D721Med (cell line): Measurements from ENCODE around the gene ZNF107.
"Not testable (repeated sequence)": the region's sequence is repeated elsewhere in the genome, so short reads cannot be mapped to it uniquely, and the experiment has no call there.

Experiments used
- DNase-seq: peaks from one replicate; pipeline ENCODE4 v3.0.0; 2011; ENCODE audit warnings: low spot score; ENCODE audit not compliant: insufficient read length
- FAIRE-seq: peaks from 2 replicates; lab custom pipeline; 2011; peaks lifted over from hg19 to GRCh38; lab: Jason Lieb, UNC
- TF ChIP-seq, protein P1 (sequence below): IDR thresholded peaks from 2 replicates; pipeline ENCODE4 v1.5.1; 2012; ENCODE audit warnings: mild to moderate bottlenecking, control low read depth; ENCODE audit not compliant: insufficient read depth; ENCODE audit errors: missing control alignments

Gene ZNF107

DNA sequence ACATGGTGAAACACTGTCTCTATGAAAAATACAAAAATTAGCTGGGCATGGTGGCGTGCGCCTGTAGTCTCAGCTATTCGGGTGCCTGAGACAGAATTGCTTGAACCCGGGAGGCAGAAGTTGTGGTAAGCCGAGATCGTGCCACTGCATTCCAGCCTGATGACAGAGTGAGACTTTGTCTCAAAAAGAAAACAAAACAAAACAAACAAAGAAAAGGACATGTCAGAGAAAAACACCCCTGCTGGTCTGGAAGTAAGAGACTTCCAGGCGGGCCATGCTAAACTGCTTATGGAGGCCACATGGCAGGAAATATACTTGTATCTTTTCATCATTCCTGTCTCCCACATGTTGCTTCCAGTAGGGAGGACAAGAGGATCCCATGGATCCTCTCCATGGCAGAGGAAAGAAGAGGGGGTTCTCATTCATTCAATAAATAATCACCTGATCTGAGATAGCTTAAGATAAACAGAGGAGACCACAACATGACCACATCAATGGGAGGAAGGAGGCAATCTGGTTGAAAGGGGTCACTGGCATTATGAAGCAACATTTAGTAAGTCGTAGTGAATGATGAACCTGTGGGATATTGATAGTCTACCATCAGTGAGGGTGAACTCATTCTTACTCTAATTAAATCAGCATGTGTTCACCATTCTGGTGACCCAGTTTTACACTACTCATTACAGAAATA lies 67.8 kb downstream of the ZNF107 start:
- no peak for FAIRE-seq
- TF ChIP-seq, protein P1, sequence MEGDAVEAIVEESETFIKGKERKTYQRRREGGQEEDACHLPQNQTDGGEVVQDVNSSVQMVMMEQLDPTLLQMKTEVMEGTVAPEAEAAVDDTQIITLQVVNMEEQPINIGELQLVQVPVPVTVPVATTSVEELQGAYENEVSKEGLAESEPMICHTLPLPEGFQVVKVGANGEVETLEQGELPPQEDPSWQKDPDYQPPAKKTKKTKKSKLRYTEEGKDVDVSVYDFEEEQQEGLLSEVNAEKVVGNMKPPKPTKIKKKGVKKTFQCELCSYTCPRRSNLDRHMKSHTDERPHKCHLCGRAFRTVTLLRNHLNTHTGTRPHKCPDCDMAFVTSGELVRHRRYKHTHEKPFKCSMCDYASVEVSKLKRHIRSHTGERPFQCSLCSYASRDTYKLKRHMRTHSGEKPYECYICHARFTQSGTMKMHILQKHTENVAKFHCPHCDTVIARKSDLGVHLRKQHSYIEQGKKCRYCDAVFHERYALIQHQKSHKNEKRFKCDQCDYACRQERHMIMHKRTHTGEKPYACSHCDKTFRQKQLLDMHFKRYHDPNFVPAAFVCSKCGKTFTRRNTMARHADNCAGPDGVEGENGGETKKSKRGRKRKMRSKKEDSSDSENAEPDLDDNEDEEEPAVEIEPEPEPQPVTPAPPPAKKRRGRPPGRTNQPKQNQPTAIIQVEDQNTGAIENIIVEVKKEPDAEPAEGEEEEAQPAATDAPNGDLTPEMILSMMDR: no peak
- DNase-seq: no peak

DNA sequence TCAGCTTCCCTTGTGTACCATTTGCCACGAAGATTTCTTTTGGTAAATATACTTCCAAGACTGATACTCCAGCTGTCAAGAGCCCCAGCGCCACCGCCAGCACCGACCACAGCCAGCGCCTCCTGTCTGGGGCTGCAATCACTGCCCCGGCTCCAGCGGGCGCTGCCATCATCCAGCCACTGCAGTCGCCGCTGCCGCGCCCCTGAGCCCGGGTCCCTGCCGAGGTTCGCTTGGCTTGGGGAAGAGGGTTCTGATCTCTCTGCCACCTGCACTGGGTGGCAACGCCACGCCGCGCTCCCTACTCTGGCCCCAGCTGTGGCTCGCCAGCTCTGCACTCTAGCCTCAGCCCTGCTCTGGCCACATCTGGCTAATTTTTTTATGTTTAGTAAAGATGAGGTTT lies 70.6 kb downstream of the ZNF107 start:
- no peak for DNase-seq
- TF ChIP-seq, protein P1: no peak
- no peak for FAIRE-seq

DNA sequence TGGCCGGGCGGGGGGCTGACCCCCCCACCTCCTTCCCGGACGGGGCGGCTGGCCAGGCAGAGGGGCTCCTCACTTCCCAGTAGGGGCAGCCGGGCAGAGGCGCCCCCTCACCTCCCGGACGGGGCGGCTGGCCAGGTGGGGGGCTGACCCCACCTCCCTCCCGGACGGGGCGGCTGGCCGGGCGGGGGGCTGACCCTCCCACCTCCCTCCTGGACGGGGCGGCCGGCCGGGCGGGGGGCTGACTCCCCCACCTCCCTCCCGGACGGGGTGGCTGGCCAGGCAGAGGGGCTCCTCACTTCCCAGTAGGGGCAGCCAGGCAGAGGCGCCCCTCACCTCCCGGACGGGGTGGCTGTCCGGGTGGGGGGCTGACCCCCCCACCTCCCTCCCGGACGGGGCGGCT lies 72.5 kb downstream of the ZNF107 start:
- not testable (repeated sequence) for FAIRE-seq

DNA sequence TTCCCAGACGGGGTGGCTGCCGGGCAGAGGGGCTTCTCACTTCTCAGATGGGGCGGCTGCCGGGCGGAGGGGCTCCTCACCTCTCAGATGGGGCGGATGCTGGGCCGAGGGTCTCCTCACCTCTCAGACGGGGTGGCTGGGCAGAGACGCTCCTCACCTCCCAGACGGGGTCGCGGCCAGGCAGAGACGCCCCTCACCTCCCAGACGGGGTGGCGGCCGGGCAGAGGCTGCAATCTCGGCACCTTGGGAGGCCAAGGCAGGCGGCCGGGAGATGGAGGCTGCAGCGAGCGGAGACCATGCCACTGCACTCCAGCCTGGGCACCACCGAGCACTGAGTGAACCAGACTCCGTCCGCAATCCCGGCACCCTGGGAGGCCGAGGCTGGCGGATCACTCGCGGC lies 73.0 kb downstream of the ZNF107 start:
- not testable (repeated sequence) for FAIRE-seq, DNase-seq

More for the DNA sequence above, 72.5 kb downstream of the ZNF107 start:
- DNase-seq: not testable (repeated sequence)

DNA sequence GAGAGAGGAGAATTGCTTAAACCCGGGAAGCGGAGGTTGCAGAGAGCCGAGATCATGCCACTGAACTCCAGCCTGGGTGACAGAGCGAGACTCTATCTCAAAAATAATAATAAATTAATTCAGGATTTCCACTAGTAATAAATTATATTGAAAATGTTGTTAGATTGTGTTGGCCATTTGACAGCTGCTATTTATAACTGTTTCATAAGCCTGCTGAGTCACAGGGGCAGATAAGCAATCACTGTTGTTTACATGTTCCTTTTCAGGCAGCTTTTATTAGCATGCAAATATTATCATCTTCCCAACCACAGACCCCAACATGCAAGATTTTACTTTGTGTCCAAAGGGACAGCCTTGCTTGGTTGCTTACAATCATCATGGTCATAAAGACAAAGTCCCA lies 78.7 kb downstream of the ZNF107 start:
- no peak for DNase-seq
- no peak for FAIRE-seq
- TF ChIP-seq, protein P1: no peak

DNA sequence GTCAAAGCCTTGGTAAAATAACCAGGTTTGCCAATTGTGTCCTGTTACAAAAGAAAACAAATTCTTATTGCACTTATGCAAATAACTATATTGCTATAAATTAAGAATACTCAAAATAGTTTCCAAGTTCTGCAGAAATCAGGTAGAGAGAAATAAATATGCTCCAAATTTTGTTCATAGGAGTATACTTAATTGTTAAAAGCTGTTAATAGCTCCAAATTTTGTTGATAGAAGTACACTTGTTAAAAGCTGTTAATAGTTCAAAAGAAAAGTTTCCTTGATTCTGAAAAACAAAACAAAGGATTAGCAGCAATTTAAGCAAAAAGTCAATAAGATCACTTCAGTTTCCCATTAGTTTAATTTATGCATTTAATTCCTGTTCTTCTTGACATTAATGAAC lies 81.9 kb downstream of the ZNF107 start:
- TF ChIP-seq, protein P1: no peak
- FAIRE-seq (no peak), DNase-seq (no peak)

DNA sequence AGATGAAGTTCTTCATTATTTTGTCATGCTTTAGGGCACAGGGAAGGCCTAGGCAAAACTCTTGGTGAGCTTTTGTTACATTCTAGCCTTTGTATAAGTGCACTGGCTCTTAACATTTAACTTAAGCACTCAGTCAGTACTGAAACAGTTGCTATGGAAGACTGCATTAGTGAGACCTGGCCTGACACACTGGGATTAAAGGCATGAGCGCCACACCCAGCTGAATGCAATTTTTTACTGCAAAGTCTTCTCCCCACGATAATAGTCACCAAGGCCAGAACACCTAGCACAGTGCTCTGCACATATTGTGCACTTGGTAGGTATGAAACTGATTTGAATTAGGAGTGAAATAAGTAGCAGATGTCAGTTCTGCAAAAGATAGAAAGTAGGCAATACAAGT lies 87.1 kb downstream of the ZNF107 start:
- TF ChIP-seq, protein P1: no peak
- no peak for DNase-seq
- FAIRE-seq: no peak

DNA sequence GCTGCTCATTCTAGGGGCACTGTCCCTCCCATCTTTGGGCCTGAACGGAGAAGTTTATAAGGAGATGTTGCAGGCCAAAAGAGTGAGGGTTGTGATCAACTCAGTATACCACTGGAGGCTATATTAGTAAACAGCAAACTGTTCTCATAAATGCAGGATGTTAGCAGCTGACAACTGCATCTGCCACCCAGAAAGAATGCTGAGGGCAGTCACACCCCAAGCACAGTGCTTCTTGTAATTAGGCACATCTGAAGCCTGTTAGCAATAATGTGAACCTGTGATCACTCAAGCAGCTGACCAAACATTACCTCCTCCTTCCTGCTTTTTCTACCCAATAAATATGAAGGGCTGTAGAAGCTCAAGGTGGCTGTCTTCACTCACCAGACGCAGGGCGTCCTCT lies 89.9 kb downstream of the ZNF107 start:
- DNase-seq (no peak), FAIRE-seq (no peak)
- TF ChIP-seq, protein P1: no peak
